ENCODE results near the gene FOXI1. TPM values are rescaled to one million over a fixed set of nuclear protein-coding genes. Genes with fewer than 3 reads are reported as not detected.

Gene FOXI1
- total RNA-seq, 2 donors from 2014 or later, result not detected

DNA sequence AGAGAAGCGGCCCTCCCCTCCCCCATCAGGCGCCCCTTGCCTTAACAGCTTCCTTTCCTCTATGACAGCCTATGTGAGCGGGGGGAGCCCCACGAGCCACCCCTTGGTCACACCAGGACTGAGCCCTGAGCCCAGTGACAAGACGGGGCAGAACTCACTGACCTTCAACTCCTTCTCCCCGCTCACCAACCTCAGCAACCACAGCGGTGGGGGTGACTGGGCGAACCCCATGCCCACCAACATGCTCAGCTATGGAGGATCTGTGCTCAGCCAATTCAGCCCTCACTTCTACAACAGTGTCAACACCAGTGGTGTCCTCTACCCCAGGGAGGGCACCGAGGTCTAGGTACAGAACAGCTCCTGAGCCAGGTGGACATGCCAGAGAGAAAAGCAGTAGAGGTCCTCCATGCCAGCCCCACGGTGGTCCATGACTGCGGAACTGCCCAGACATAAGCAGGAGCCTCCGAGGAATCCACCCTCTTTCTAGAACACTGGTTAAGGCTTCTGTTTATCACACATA, 2.6 kb downstream of the FOXI1 start:
- TF ChIP-seq, protein P1, sequence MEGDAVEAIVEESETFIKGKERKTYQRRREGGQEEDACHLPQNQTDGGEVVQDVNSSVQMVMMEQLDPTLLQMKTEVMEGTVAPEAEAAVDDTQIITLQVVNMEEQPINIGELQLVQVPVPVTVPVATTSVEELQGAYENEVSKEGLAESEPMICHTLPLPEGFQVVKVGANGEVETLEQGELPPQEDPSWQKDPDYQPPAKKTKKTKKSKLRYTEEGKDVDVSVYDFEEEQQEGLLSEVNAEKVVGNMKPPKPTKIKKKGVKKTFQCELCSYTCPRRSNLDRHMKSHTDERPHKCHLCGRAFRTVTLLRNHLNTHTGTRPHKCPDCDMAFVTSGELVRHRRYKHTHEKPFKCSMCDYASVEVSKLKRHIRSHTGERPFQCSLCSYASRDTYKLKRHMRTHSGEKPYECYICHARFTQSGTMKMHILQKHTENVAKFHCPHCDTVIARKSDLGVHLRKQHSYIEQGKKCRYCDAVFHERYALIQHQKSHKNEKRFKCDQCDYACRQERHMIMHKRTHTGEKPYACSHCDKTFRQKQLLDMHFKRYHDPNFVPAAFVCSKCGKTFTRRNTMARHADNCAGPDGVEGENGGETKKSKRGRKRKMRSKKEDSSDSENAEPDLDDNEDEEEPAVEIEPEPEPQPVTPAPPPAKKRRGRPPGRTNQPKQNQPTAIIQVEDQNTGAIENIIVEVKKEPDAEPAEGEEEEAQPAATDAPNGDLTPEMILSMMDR (IDR thresholded peaks at IDR 0.05), result no peak
- H3K27ac ChIP-seq, result no peak overlapping the region
- ATAC-seq (ENCODE audit: insufficient number of reproducible peaks, low FRiP score, low read depth), result no peak
- DNase-seq (ENCODE audit: low spot score), result no peak
- no peaks in the 10 kb centered on the region for H3K36me3 ChIP-seq
- H3K4me1 ChIP-seq (ENCODE audit: control insufficient read depth in 1 of 2, low read depth in 2 of 2), result no peaks in the 10 kb centered on the region
- H3K27me3 ChIP-seq (replicated peaks; ENCODE audit: insufficient read depth), result no peaks in the 10 kb centered on the region
- no peak overlapping the region for H3K4me3 ChIP-seq
- no peaks in the 10 kb centered on the region for H3K9me3 ChIP-seq

DNA sequence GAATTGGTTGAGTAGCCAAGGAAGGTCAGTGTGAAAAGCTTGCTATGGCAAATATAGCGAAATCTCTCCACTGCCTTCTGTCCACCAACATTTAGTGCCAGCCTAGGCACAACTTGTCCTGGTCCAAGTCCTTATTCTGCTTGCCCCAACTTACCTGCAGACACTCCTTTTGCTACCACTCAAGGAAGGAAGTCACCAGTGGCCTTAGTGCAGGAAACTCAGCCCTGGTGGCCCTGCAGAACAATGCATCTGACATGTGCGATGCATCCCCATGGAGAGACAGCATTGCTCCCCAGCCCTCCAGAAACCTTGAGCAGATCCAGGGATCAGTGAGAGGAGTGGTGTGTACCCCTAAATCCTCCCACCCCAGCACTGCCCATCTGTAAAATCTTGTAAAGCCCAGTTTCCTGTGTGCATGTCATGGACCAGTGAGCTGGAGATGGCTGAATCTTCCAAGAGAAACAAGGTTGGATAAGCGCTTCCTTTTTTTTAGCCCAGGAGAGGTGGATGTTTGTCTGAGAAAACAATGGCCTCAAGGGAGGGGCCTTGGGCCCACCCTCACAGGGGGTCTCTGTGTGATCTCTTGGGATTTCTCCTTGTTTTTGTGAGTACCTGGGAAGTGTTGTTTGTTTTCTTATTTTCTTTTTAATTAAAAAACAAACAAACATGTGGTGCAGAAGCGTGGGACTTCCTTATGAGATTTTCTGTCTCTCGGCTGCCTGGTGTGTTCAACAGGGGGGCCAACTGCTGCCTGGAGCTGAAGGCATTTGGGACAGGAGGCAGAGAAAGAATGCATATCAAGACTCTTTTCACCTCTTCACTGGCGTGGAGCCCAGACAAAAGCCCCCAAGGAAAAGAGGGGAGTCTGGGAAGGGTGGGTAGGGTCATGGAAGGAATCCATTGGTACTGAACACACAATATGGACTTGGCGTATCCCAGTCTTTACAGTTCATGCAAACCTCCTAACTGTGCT, 3.6 kb downstream of the FOXI1 start:
- H3K9me3 ChIP-seq, result no peaks in the 10 kb centered on the region
- ATAC-seq (ENCODE audit: insufficient number of reproducible peaks, low FRiP score, low read depth) (no peak), DNase-seq (ENCODE audit: low spot score) (no peak)
- TF ChIP-seq, protein P1 (IDR thresholded peaks at IDR 0.05), result no peak
- no peak overlapping the region for H3K27ac ChIP-seq
- H3K4me1 ChIP-seq (ENCODE audit: control insufficient read depth in 1 of 2, low read depth in 2 of 2), result no peaks in the 10 kb centered on the region
- no peaks in the 10 kb centered on the region for H3K36me3 ChIP-seq
- H3K4me3 ChIP-seq, result no peak overlapping the region
- H3K27me3 ChIP-seq (replicated peaks; ENCODE audit: insufficient read depth), result no peaks in the 10 kb centered on the region

DNA sequence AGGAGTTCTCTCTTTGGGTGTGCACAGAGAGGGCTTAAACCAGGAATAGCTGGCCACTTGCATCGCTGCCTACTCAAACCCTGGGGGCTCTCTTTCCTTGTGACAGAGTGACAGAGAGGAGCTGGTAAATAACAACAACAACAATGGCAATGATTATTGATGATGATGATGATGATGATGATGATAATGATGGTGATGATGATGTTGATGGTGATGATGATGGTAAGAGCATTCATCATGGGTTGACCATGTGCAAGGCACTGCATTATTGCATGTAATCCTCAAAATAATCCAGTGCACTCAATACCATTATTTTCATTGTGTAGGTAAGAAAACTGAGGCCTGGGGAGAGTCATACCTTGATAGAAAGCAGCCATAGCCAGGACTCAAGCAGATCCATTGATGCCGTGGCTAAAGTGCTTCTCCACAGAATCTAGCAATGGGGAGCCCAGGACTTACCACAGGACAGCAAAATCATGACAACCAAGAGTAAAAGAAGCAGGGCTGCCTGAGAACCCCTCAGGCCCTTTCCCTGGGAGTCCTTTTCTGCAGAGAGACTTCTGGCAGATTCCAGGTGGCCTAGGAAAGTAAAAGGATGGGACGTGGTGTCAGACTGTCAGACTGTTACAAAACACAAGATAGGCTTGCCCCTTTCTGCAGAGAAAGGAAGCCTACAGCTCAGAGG, 4.8 kb downstream of the FOXI1 start:
- no peak overlapping the region for H3K4me3 ChIP-seq
- DNase-seq (ENCODE audit: low spot score) (no peak), ATAC-seq (ENCODE audit: insufficient number of reproducible peaks, low FRiP score, low read depth) (no peak)
- H3K4me1 ChIP-seq (ENCODE audit: control insufficient read depth in 1 of 2, low read depth in 2 of 2), result no peaks in the 10 kb centered on the region
- H3K27ac ChIP-seq, result no peak overlapping the region
- no peaks in the 10 kb centered on the region for H3K36me3 ChIP-seq
- H3K27me3 ChIP-seq (replicated peaks; ENCODE audit: insufficient read depth), result no peaks in the 10 kb centered on the region
- TF ChIP-seq, protein P1 (IDR thresholded peaks at IDR 0.05), result no peak
- no peaks in the 10 kb centered on the region for H3K9me3 ChIP-seq

DNA sequence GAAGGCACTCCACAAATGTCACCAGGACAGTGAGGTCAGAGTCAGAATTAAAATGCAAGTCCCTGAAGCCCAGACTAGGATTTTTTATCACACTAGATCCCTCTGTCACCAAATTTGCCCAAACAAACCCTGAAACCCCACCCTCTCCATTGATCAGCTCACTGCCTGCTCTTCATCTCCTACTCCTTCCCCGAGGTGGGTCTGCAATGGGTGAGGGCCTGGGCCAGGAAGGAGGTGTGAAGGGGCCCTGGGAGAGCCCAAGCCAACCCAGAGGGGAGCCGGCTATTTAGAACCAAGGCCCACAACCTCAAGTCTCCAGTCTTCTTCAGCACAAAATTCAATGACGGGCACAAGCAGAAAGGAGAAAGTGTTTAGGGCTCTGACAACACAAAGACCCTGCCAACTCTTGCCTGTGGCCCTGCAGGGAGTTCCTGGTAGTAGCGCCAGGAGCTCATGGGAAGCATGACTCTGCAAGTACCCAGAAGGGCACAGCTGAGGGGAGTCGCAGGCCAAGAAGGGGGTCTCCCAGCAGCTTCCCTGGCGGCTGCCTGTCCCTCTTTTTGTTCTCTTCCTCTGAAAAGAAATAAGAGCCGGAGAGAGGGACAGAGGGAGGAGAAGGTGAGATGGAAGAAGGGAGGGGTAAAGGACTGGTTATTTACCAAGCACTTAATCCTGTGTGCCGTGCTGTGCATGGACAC, 5.5 kb downstream of the FOXI1 start:
- no peaks in the 10 kb centered on the region for H3K27me3 ChIP-seq (replicated peaks; ENCODE audit: insufficient read depth)
- TF ChIP-seq, protein P1 (IDR thresholded peaks at IDR 0.05), result no peak
- ATAC-seq (ENCODE audit: insufficient number of reproducible peaks, low FRiP score, low read depth), result no peak
- H3K27ac ChIP-seq, result no peak overlapping the region
- H3K9me3 ChIP-seq, result no peaks in the 10 kb centered on the region
- no peaks in the 10 kb centered on the region for H3K4me1 ChIP-seq (ENCODE audit: control insufficient read depth in 1 of 2, low read depth in 2 of 2)
- no peak for DNase-seq (ENCODE audit: low spot score)
- H3K4me3 ChIP-seq, result no peak overlapping the region
- H3K36me3 ChIP-seq, result no peaks in the 10 kb centered on the region
